ENCODE measurements around the gene MAPK1IP1L.
A peak's percentile ranks its signal among the peaks of the same experiment; 100 is the strongest.
"Not testable (repeated sequence)": the region's sequence is repeated elsewhere in the genome, so short reads cannot be mapped to it uniquely, and the experiment has no call there.

Gene MAPK1IP1L

DNA sequence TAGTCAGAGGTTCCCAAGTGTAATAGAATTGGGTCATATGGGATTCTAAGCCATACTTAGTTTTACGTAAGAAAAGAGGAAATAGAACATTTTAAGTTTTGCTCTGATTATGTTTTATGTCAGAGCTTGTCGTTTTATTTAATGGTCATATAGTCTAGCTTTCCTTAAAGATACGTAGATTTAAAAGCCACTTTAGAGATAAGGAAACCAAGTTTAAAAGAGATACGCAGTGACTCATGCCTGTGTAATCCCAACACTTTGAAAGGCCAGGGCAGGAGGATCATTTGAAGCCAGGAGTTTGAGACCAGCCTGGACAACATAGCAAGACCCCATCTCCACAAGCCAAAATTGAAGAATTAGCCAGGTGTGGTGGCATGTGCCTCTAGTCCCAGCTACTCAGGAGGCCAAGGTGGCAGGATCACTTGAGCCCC, 19.5 kb downstream of the MAPK1IP1L start:
- peak overlapping the region; percentile 68 to 72 for H3K4me3 Mint-ChIP-seq
- DNase-seq (no peak), ATAC-seq (replicated peaks) (peak in 1 of 2 donors; percentile 8)
- H3K9me3 Mint-ChIP-seq, result no peaks in the 10 kb centered on the region
- peaks cover 19 to 38% of the 10 kb centered on the region in 2 donors for H3K36me3 Mint-ChIP-seq
- peaks cover 42 to 59% of the 10 kb centered on the region in 2 donors for H3K4me1 Mint-ChIP-seq
- peak overlapping the region; percentile 97 for H3K27ac Mint-ChIP-seq
- no peaks in the 10 kb centered on the region for H3K27me3 Mint-ChIP-seq

DNA sequence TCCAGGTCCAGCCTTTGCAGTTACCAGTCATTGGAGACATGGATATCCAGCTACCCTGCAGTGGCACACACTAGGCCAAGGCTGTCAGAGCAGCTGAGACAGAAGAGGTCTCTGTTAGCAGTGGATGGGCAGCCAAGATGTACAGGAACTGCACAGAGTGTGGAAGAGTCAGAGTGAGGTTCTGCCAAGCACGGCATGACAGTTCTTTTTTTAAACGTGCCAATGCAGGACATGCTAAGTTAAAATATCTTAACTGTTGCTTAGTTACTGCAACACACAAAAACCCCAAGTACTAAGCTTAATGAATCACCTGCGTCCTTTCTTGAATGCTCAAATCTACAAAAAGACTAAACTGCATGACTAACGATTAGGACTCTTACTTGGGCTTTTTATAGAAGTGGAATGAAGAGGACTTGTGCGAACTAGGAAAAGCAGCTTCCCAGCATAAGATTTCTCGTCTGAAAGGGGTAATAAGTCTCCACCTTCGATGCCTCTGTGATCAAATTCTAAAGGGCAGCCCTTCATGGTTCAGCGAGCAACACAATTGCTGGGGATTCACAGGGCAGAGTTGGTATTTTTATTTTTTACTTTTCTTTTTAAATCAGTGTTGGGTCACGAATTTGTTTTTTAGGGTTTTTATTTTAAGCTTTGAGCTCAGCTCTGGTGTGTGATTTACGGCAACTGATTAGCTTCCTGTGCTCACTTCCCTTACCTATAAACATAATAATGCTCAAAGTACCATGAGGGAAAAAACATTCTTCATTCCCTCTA, 20.6 kb downstream of the MAPK1IP1L start:
- ATAC-seq (replicated peaks) (peak; percentile 83 to 85), DNase-seq (peak; percentile 77)
- peaks cover 37 to 49% of the 10 kb centered on the region in 2 donors for H3K4me1 Mint-ChIP-seq
- H3K27me3 Mint-ChIP-seq, result no peaks in the 10 kb centered on the region
- H3K4me3 Mint-ChIP-seq, result peak overlapping the region; percentile 68 to 72
- H3K36me3 Mint-ChIP-seq, result peaks cover 14 to 30% of the 10 kb centered on the region in 2 donors
- peak overlapping the region; percentile 97 for H3K27ac Mint-ChIP-seq
- no peaks in the 10 kb centered on the region for H3K9me3 Mint-ChIP-seq

DNA sequence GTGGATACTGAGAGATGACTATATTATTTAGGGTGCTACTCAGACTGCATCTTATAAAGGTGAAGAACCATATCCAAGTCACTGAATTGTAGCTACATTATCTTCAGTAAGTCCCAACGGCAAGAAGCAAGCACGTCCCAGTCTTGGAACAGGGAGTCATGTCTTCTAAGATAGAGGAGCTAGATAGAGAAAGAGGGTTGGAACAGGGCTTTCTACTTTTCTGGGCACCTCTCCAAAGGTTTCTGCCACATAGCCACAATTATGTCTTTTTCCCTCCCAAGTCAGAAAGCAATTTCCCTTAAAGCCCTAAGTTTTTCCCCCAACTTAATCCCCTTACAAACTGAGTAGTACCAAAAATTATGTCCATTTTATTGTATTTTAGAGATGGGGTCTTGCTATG, 22.4 kb downstream of the MAPK1IP1L start:
- DNase-seq, result no peak
- ATAC-seq (replicated peaks), result no peak
- H3K9me3 Mint-ChIP-seq, result no peaks in the 10 kb centered on the region
- H3K27ac Mint-ChIP-seq, result peak overlapping the region; percentile 44
- peaks cover 8 to 17% of the 10 kb centered on the region in 2 donors for H3K36me3 Mint-ChIP-seq
- no peaks in the 10 kb centered on the region for H3K27me3 Mint-ChIP-seq
- H3K4me1 Mint-ChIP-seq, result peaks cover 34 to 43% of the 10 kb centered on the region in 2 donors
- no peak overlapping the region for H3K4me3 Mint-ChIP-seq

DNA sequence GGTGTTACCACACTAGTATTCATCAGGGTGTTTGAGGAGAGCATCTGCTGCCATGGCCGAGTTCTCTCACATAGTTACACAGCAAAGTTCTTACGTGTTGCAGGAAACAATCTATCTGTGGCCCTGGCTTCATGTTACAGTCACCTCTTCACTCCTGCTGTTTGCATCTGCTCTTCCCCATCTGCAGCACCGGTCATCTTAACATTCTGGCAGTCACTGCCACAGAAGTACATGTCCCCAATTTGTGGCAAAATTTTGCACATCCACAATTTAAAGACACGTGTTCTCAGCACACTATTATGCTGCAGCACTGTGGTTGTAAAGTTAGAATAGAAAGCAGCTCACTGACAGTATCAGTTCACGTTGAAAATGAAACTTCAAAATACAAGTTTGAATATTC, 23.2 kb downstream of the MAPK1IP1L start:
- Mint-ChIP-seq H3K4me1 (peaks cover 34 to 43% of the 10 kb centered on the region in 2 donors), H3K27ac (peak overlapping the region; percentile 44), H3K27me3 (no peaks in the 10 kb centered on the region), H3K36me3 (peaks cover 6 to 15% of the 10 kb centered on the region in 2 donors), H3K4me3 (peak overlapping the region; percentile 54 to 67), H3K9me3 (no peaks in the 10 kb centered on the region)
- ATAC-seq (replicated peaks) (peak; percentile 8 to 26), DNase-seq (no peak)

DNA sequence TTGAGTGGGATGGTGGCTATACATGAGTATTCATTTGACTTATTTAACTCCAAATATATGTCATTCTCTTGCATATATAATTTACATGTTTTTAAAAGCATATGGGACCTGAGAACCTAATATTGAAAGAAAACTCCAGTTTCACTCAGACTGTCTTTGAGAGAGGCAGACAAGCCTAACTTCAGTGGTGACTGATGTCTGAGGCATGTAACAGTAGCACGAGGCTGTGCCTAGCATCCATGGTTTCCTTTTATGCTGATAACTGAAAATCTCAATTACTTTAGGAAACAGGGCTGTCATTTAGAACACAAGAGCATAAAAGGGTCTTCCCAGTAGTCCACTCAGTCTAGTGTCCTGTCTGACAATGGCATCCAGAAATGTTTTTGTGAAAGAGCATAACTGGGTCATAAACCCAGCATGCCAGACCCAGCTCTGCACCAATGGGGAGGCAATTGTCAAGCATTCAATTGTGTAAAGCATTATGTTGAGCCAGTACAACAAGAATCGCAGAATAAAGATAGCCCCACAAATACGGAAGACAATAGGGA, 24.3 kb downstream of the MAPK1IP1L start:
- ATAC-seq (replicated peaks) (no peak), DNase-seq (no peak)
- Mint-ChIP-seq H3K9me3 (no peaks in the 10 kb centered on the region), H3K27me3 (no peaks in the 10 kb centered on the region), H3K4me1 (peaks cover 33 to 38% of the 10 kb centered on the region in 2 donors), H3K27ac (no peak overlapping the region), H3K4me3 (no peak overlapping the region), H3K36me3 (peaks cover 5 to 9% of the 10 kb centered on the region in 2 donors)

DNA sequence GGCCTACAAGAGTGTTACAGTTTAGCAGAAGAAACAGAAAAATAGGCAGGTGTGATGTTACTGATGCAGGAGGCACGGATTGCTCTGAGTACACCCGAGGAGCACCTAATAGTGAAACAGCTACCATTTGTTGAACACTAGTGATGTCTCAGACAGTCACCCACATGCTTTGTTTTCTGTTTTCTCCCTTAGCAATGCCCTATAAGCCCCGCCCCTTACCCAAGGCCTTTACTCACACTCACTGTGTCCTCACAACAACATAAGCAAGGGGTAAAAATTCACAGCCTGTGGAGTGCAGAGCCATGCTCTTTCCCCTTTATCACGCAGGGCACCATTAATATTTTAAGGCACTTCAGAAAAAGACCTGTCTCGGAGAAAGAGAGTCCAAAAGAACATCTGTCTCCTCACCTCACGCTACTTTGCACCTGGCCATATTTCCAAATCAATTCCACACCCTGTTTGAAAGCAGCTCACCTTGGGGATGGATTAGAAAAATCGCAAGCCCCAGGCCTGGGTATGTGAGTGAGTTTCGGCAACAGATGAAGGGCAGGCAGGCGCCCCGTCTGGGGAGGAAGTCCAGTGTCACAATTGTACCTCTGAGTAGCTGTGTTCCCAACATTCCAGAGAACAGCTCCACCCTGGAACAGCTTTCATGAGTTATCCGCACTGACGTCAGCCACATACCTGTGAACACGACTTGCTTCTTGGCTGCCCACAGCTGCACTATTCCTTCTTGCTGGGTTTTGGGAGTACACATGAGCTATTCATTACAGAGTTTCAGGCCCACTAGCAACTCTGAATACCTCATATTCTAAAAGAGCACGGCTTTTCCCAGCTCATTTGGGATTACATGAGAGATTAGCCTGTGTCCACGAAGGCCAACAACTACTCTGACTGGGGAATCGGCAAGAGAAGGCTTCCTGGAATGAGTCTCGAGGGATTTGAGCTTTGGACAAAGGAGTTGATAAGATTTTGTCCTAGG, 26.0 kb downstream of the MAPK1IP1L start:
- Mint-ChIP-seq H3K27ac (no peak overlapping the region), H3K4me3 (no peak overlapping the region), H3K36me3 (peaks cover 0 to 3% of the 10 kb centered on the region in 2 donors), H3K9me3 (no peaks in the 10 kb centered on the region), H3K27me3 (no peaks in the 10 kb centered on the region), H3K4me1 (peaks cover 21 to 22% of the 10 kb centered on the region in 2 donors)
- DNase-seq, result no peak
- ATAC-seq (replicated peaks), result no peak

DNA sequence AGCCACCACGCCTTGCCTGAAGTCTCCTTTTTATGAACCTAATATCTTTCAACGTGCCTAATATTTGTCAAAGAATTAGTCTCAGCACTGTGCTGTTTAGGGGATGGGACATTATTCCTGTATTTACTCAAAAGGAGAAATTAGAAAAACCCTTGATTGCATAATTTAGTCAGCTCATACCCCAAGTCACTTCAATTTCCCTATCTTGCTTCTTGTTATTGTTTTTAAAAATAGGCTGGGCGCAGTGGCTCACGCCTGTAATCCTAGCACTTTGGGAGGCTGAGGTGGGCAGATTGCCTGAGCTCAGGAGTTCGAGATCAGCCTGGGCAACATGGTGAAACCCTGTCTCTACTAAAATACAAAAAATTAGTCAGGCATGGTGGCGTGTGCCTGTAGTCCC, 28.5 kb downstream of the MAPK1IP1L start:
- H3K4me3 Mint-ChIP-seq; H3K36me3 Mint-ChIP-seq; H3K4me1 Mint-ChIP-seq; DNase-seq; ATAC-seq (replicated peaks); H3K27ac Mint-ChIP-seq; H3K27me3 Mint-ChIP-seq; H3K9me3 Mint-ChIP-seq: not testable (repeated sequence)

DNA sequence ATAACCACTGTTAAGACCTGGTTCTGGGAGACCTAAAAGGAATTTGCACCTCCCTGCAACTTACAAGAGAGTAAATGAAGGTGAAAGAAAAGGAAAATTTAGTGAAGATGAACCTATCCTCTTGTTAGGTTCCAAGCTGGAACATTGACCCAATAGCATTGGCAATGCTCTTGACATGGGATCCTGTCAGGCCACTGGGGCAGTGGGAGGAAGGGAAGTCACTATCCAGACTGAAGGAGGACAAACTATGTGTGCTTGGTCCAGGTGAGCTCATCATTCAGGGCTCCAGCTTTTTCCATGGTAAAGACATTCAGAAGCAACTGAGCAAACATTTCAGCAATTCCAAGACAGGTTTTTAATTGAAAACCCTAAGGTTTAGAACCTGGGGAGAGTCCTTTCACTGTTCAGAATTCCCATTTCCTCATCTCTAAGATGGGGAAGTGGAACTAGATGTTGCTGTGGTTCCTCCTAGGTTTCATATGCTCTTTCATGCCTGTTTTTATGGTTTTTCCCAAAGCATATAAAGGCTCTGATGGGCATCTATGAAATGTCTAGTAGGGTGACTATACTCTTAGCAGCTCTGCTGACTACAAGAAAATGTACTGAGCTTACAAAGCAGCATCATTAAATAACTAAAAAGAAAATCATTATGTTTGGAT, 33.1 kb downstream of the MAPK1IP1L start:
- no peaks in the 10 kb centered on the region for H3K27me3 Mint-ChIP-seq
- ATAC-seq (replicated peaks), result no peak
- H3K36me3 Mint-ChIP-seq, result no peaks in the 10 kb centered on the region
- H3K27ac Mint-ChIP-seq, result no peak overlapping the region
- H3K9me3 Mint-ChIP-seq, result no peaks in the 10 kb centered on the region
- no peak overlapping the region for H3K4me3 Mint-ChIP-seq
- no peak for DNase-seq
- H3K4me1 Mint-ChIP-seq, result peaks cover 0 to 2% of the 10 kb centered on the region in 2 donors

DNA sequence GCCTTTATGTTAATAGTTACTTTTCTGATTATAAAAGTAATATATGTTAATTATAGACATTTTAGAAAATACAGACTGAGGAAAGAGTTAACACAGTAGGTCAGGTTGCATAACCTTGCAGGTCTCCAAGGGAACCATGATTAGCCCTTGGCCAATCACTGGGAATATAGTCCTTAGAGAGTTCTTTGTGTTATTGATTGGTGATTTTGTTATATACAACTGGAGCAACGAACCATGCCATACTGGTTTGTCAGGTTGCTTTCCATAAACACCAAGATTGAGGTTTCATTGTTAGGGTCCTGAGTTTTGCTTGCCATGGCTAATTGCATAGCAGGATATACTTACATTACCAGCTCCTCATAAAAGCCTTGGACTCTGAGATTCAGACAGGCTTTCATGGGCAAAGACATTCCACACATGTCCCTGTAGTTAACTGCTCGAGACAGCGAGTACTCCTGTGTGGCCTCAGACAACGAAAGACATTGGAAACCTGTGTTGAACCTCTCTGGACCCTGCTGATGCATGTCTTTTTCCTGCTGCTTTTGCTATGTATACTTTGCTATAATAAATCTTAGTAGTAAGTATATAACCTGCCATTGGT, 33.7 kb downstream of the MAPK1IP1L start:
- Mint-ChIP-seq H3K27me3 (no peaks in the 10 kb centered on the region), H3K4me3 (no peak overlapping the region)

DNA sequence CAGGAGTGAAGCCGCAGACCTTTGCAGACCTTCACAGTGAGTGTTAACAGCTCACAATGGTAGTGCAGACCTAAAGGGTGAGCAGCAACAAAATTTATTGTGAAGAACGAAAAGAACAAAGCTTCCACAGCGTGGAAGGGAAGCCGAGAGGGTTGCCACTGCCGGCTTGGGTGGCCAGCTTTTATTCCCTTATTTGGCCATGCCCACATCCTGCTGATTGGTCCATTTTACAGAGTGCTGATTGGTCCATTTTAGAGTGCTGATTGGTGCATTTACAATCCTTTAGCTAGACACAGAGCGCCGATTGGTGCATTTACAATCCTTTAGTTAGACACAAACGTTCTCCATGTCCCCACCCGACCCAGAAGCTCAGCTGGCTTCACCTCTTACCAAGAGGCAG, 35.5 kb downstream of the MAPK1IP1L start:
- no peak for ATAC-seq (replicated peaks)

More for the DNA sequence above, 33.7 kb downstream of the MAPK1IP1L start:
- Mint-ChIP-seq H3K36me3 (no peaks in the 10 kb centered on the region), H3K4me1 (peaks cover 0 to 3% of the 10 kb centered on the region in 2 donors), H3K27ac (no peak overlapping the region), H3K9me3 (no peaks in the 10 kb centered on the region)
- ATAC-seq (replicated peaks) (no peak), DNase-seq (no peak)

DNA sequence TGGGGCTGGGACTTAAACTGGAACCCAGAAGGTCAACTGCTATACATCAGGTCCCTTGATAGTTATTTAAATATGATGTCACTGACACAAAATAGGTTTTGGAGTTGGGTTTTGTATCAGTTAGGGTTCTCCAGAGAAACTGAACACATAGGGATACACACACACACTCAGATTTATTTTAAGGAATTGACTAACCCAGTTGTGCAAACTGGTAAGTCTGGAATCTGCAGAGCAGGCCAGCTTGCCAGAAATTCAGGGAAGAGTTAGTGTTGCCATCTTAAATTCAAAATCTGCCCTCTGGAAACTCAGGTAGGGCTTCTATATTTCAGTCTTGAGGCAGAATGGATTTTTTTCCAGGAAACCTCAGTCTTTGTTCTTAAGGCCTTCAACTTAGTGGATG, 36.9 kb downstream of the MAPK1IP1L start:
- ATAC-seq (replicated peaks), result no peak
- DNase-seq, result no peak
- H3K36me3 Mint-ChIP-seq, result no peaks in the 10 kb centered on the region
- peaks cover 0 to 4% of the 10 kb centered on the region in 2 donors for H3K4me1 Mint-ChIP-seq
- no peaks in the 10 kb centered on the region for H3K9me3 Mint-ChIP-seq
- H3K4me3 Mint-ChIP-seq, result no peak overlapping the region
- no peak overlapping the region for H3K27ac Mint-ChIP-seq
- H3K27me3 Mint-ChIP-seq, result no peaks in the 10 kb centered on the region

More for the DNA sequence above, 35.5 kb downstream of the MAPK1IP1L start:
- Mint-ChIP-seq H3K4me1 (peaks cover 0 to 3% of the 10 kb centered on the region in 2 donors), H3K27ac (no peak overlapping the region), H3K9me3 (no peaks in the 10 kb centered on the region), H3K27me3 (no peaks in the 10 kb centered on the region), H3K4me3 (no peak overlapping the region), H3K36me3 (no peaks in the 10 kb centered on the region)
- no peak for DNase-seq

DNA sequence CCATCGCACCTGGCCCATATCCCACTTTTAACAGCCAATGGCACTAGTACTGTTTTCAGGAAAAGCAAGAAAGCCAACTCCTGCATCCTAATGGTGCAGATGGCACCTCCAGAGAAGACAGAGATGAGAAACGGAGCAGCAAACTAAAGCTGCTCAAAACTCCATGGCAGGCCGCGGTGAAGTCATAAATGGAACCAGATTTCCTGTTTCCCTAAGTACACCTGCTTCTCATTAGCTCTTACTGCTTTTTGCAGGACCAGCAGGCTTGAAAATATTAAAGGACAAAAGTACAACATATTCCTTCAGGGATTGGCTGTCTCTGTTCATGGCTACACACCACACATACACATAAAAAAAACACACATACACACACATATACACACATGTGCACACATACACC, 40.9 kb downstream of the MAPK1IP1L start:
- Mint-ChIP-seq H3K36me3 (peaks cover 0 to 3% of the 10 kb centered on the region in 2 donors), H3K9me3 (no peaks in the 10 kb centered on the region), H3K27me3 (no peaks in the 10 kb centered on the region), H3K4me1 (peaks cover 6 to 7% of the 10 kb centered on the region in 2 donors), H3K27ac (no peak overlapping the region), H3K4me3 (no peak overlapping the region)
- ATAC-seq (replicated peaks) (no peak), DNase-seq (no peak)

DNA sequence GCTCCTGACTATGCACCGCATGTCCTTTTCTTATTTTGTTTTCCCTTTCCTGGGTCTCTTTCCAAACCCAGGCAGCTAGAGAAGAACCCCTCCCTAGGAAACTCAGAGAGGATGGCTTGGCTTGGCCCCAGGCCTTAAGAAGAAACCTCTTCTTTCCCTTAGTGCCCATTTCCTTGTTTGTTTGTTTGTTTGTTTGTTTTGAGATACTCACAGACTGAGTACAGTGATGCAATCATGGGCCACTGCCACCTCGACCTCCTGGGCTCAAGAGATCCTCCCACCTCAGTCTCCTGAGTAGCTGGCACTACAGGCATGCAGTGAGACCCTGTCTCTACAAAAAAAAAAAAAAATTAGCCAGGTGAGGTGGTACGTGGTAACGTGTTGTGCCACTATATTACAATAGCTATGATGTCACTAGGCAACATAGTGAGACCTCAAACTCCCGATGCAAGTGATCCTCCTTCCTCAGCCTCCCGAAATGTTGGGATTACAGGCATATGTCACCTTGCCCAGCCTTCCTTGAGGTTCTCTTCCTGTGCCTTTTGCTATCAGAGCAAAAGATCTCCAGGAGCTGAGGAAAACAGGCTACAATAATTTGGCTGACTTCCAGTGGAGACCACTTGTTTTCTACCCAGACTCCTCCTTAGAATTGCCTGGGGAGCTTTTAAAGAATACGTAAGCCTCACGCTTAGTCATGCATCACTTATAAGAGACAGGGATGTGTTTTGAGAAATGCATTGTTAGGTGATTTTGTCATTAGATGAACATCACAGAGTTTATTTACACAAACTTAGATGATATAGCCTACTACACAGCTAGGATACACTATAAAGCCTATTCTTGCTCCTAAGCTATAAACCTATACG, 43.1 kb downstream of the MAPK1IP1L start:
- H3K27ac Mint-ChIP-seq, result no peak overlapping the region
- ATAC-seq (replicated peaks), result no peak
- H3K4me3 Mint-ChIP-seq, result no peak overlapping the region
- no peak for DNase-seq
- H3K36me3 Mint-ChIP-seq, result peaks cover 0 to 3% of the 10 kb centered on the region in 2 donors
- peaks cover 0 to 3% of the 10 kb centered on the region in 2 donors for H3K9me3 Mint-ChIP-seq
- H3K27me3 Mint-ChIP-seq, result no peaks in the 10 kb centered on the region
- peaks cover 16 to 22% of the 10 kb centered on the region in 2 donors for H3K4me1 Mint-ChIP-seq
